Body of pancreas (tissue), 4 donors: ENCODE results near the gene BPIFB4. TPM values are rescaled to one million over a fixed set of nuclear protein-coding genes. Genes with fewer than 3 reads are reported as not detected.

ENCODE experiments used
- ATAC-seq: fragments of 150-250 bp; one replicate; pipeline ENCODE4 v1.9.1; 2016
- DNase-seq, 4 donors: peaks; one replicate each; pipeline ENCODE4 v3.0.0-alpha.2; 2019
- H3K27ac ChIP-seq, 4 donors: fragments of 200-600 bp; sonication (generic); 1 replicate in 3 of 4; 2 replicates in 1 of 4; pipeline versions ENCODE4 v1.5.1 to v1.6.1; 2016 to 2019; ENCODE audit warnings: mild to moderate bottlenecking in 1 of 4, mixed read lengths in 1 of 4, moderate library complexity in 1 of 4
- H3K27me3 ChIP-seq, 2 donors: fragments of 200-600 bp; sonication (generic); one replicate each; pipeline ENCODE4 v1.6.0; 2016; ENCODE audit warnings: mild to moderate bottlenecking in 1 of 2
- H3K36me3 ChIP-seq, 2 donors: fragments of 200-600 bp; sonication (generic); replicated peaks in 1 of 2; 2 replicates each; pipeline ENCODE4 v1.5.1; 2016; ENCODE audit warnings: low read depth in 2 of 2; ENCODE audit not compliant: insufficient read depth in 1 of 2
- H3K4me1 ChIP-seq: fragments of 200-600 bp; sonication (generic); one replicate; pipeline ENCODE4 v1.6.0; 2016
- H3K4me3 ChIP-seq, 2 donors: fragments of 200-600 bp; sonication (generic); 1 replicate in 1 of 2; 2 replicates in 1 of 2; pipeline ENCODE4 v1.5.1; 2016 to 2019
- H3K9me3 ChIP-seq, 3 donors: fragments of 200-600 bp; sonication (generic); 1 replicate in 2 of 3; 2 replicates in 1 of 3; pipeline ENCODE4 v1.5.1; 2016
- CTCF ChIP-seq, 7 experiments: fragments of 450-650 bp in 4 of 7; fragments of 200-600 bp in 3 of 7; sonication (generic) in 3 of 7; IDR thresholded peaks; one replicate each; pipeline ENCODE4 v1.5.1; 2016 to 2019; ENCODE audit warnings: antibody characterized with exemption in 7 of 7
- POLR2A ChIP-seq, 3 donors: fragments of 450-650 bp; IDR thresholded peaks; one replicate each; pipeline ENCODE4 v1.6.1; 2016; ENCODE audit warnings: antibody characterized with exemption in 3 of 3, mild to moderate bottlenecking in 2 of 3
- WGBS, 2 donors: methylation state at CpG; one replicate each; pipeline ENCODE4 v1.1.5; 2017; 5-methylcytosine and 5-hydroxymethylcytosine counted together
- intact Hi-C: fragments of 100-400 bp; cut with DNase I; formaldehyde crosslinking; loops from one replicate; pipeline ENCODE4 v1.15.1; 2023
- total RNA-seq, 2 donors: library from RNA; depleted of rRNA; stranded (reverse); fragments of >200 nt; gene quantifications; one replicate each; pipeline ENCODE4 v1.1.0, GENCODE V29; 2016

Gene BPIFB4
- total RNA-seq, 2 donors from 2014 or later, result not detected

- no peak for TF ChIP-seq POLR2A (IDR thresholded peaks at IDR 0.05)
- TF ChIP-seq CTCF (IDR thresholded peaks at IDR 0.05), result no peak
- no peaks in the 10 kb centered on the region for H3K27me3 ChIP-seq
- WGBS, 2 donors, result 62 to 72% methylated on average over 7 of the region's 7 CpGs
- H3K36me3 ChIP-seq, result no peaks in the 10 kb centered on the region
- no peak for ATAC-seq
- no peak for DNase-seq
- no peaks in the 10 kb centered on the region for H3K9me3 ChIP-seq
- no peak overlapping the region for H3K27ac ChIP-seq
- no peak overlapping the region for H3K4me3 ChIP-seq
- no peaks in the 10 kb centered on the region for H3K4me1 ChIP-seq
- intact Hi-C loops, result no loop called here
These were observed 2.1 kb downstream of the BPIFB4 start for GRCh38 chr20:33081411-33082154.

- intact Hi-C loops, result no loop called here
- no peaks in the 10 kb centered on the region for H3K9me3 ChIP-seq
- no peaks in the 10 kb centered on the region for H3K36me3 ChIP-seq
- no peak overlapping the region for H3K27ac ChIP-seq
- 50 to 53% methylated on average over 6 of the region's 6 CpGs for WGBS, 2 donors
- ATAC-seq (no peak), DNase-seq (no peak)
- no peak overlapping the region for H3K4me3 ChIP-seq
- no peaks in the 10 kb centered on the region for H3K4me1 ChIP-seq
- TF ChIP-seq POLR2A (IDR thresholded peaks at IDR 0.05), result no peak
- H3K27me3 ChIP-seq, result no peaks in the 10 kb centered on the region
These were observed 3.1 kb downstream of the BPIFB4 start for GRCh38 chr20:33082546-33082945.

GRCh38 chr20:33083544-33084340 lies 4.3 kb downstream of the BPIFB4 start:
- H3K4me1 ChIP-seq, result no peaks in the 10 kb centered on the region
- H3K27ac ChIP-seq, result no peak overlapping the region
- DNase-seq (no peak), ATAC-seq (no peak)
- no peaks in the 10 kb centered on the region for H3K9me3 ChIP-seq
- no peaks in the 10 kb centered on the region for H3K27me3 ChIP-seq
- 74 to 93% methylated on average over 11 to 17 of the region's 20 CpGs for WGBS, 2 donors
- H3K4me3 ChIP-seq, result no peak overlapping the region
- no peaks in the 10 kb centered on the region for H3K36me3 ChIP-seq
- intact Hi-C loops, result no loop called here
- TF ChIP-seq POLR2A (IDR thresholded peaks at IDR 0.05), result no peak
- TF ChIP-seq CTCF (IDR thresholded peaks at IDR 0.05), result no peak

- Histone ChIP-seq H3K27me3 (no peaks in the 10 kb centered on the region), H3K9me3 (no peaks in the 10 kb centered on the region), H3K27ac (no peak overlapping the region), H3K36me3 (no peaks in the 10 kb centered on the region), H3K4me1 (no peaks in the 10 kb centered on the region), H3K4me3 (no peak overlapping the region)
- intact Hi-C loops, result no loop called here
- ATAC-seq (no peak), DNase-seq (no peak)
- TF ChIP-seq POLR2A (IDR thresholded peaks at IDR 0.05), result no peak
- no peak for TF ChIP-seq CTCF (IDR thresholded peaks at IDR 0.05)
- 78 to 88% methylated on average over 15 of the region's 15 CpGs for WGBS, 2 donors
These were observed 5.3 kb downstream of the BPIFB4 start for GRCh38 chr20:33084722-33085121.

GRCh38 chr20:33086052-33086722 lies 6.7 kb downstream of the BPIFB4 start:
- Histone ChIP-seq H3K4me3 (no peak overlapping the region), H3K4me1 (no peaks in the 10 kb centered on the region), H3K9me3 (no peaks in the 10 kb centered on the region), H3K27me3 (no peaks in the 10 kb centered on the region), H3K27ac (no peak overlapping the region), H3K36me3 (no peaks in the 10 kb centered on the region)
- ATAC-seq, result no peak
- no peak for DNase-seq
- TF ChIP-seq CTCF (IDR thresholded peaks at IDR 0.05) (no peak), POLR2A (IDR thresholded peaks at IDR 0.05) (no peak)
- intact Hi-C loops, result no loop called here
- 71 to 80% methylated on average over 9 to 11 of the region's 14 CpGs for WGBS, 2 donors
